SK-N-SH (cell line): ENCODE data around the gene CTCFL. TPM values are rescaled to one million over a fixed set of nuclear protein-coding genes. Genes with fewer than 3 reads are reported as not detected.

Source experiments
- CTCF ChIA-PET: fragments of 300-600, 350-600 bp; formaldehyde crosslinking; extraction: SDS; loops from one replicate; lab custom pipeline; 2021; lab: Yijun Ruan, JAX
- POLR2A ChIA-PET: fragments of 350-600 bp; sonication (Branson Sonifier 250); formaldehyde crosslinking; extraction: SDS; loops from one replicate; lab custom pipeline; 2020; ENCODE audit warnings: antibody characterized with exemption, inconsistent platforms; lab: Yijun Ruan, JAX
- DNase-seq: peaks from one replicate; pipeline ENCODE4 v3.0.0; 2012
- H2AFZ ChIP-seq: fragments of 200-600 bp; sonication (generic); 2 replicates; pipeline ENCODE4 v1.8.1; 2016; ENCODE audit warnings: antibody characterized with exemption, mild to moderate bottlenecking, low read depth
- H3F3A ChIP-seq: fragments of 200-600 bp; sonication (generic); replicated peaks from 2 replicates; pipeline ENCODE3; 2016; ENCODE audit warnings: antibody characterized with exemption, mild to moderate bottlenecking; ENCODE audit not compliant: insufficient read depth
- H3K27ac ChIP-seq, 2 experiments: fragments of 200-500 bp in 1 of 2; fragments of 200-600 bp in 1 of 2; sonication (Bioruptor generic) in 1 of 2; sonication (generic), shearing (Covaris generic) in 1 of 2; 2 replicates each; pipeline versions ENCODE4 v1.5.1 to v1.6.1; 2014 to 2016; ENCODE audit warnings: low read depth in 2 of 2, inconsistent platforms in 1 of 2, low read length in 1 of 2, mild to moderate bottlenecking in 1 of 2, mixed read lengths in 1 of 2
- H3K27me3 ChIP-seq: fragments of 200-600 bp; sonication (generic), shearing (Covaris generic); 2 replicates; pipeline ENCODE4 v1.6.1; 2016; ENCODE audit warnings: mixed run types; ENCODE audit not compliant: insufficient read depth
- H3K36me3 ChIP-seq, 2 experiments: fragments of 200-500 bp in 1 of 2; fragments of 200-600 bp in 1 of 2; sonication (Bioruptor generic) in 1 of 2; sonication (generic) in 1 of 2; replicated peaks in 1 of 2; 2 replicates each; pipeline versions ENCODE3 to v1.5.1; 2014 to 2016; ENCODE audit warnings: low read length in 1 of 2, mild to moderate bottlenecking in 1 of 2; ENCODE audit not compliant: insufficient read depth in 2 of 2, control insufficient read depth in 1 of 2
- H3K4me1 ChIP-seq, 2 experiments: fragments of 200-500 bp in 1 of 2; fragments of 200-600 bp in 1 of 2; sonication (Bioruptor generic) in 1 of 2; sonication (generic), shearing (Covaris generic) in 1 of 2; 2 replicates each; pipeline versions ENCODE4 v1.5.1 to v1.6.1; 2014 to 2016; ENCODE audit warnings: low read depth in 1 of 2, low read length in 1 of 2, mixed run types in 1 of 2; ENCODE audit not compliant: insufficient read depth in 2 of 2, control insufficient read depth in 1 of 2
- H3K4me2 ChIP-seq: fragments of 200-600 bp; sonication (generic), shearing (Covaris generic); 2 replicates; pipeline ENCODE4 v1.6.1; 2017; ENCODE audit warnings: mixed run types
- H3K4me3 ChIP-seq, 2 experiments: fragments of 200-500 bp in 1 of 2; fragments of 200-600 bp in 1 of 2; sonication (Bioruptor generic) in 1 of 2; sonication (generic), shearing (Covaris generic) in 1 of 2; 2 replicates each; pipeline versions ENCODE4 v1.5.1 to v1.8.1; 2014 to 2016; ENCODE audit warnings: low read depth in 2 of 2, inconsistent platforms in 1 of 2, low read length in 1 of 2, mild to moderate bottlenecking in 1 of 2, mixed read lengths in 1 of 2, moderate library complexity in 1 of 2
- H3K79me2 ChIP-seq: fragments of 200-600 bp; sonication (generic); 2 replicates; pipeline ENCODE4 v1.8.1; 2017; ENCODE audit warnings: mild to moderate bottlenecking; ENCODE audit not compliant: insufficient read depth
- H3K9ac ChIP-seq: fragments of 200-600 bp; sonication (generic); 2 replicates; pipeline ENCODE4 v1.6.1; 2017; ENCODE audit warnings: mixed run types
- H3K9me2 ChIP-seq: fragments of 200-600 bp; sonication (generic); 2 replicates; pipeline ENCODE4 v1.6.1; 2017; ENCODE audit warnings: mixed run types
- H3K9me3 ChIP-seq: fragments of 200-600 bp; sonication (generic); 2 replicates; pipeline ENCODE4 v1.6.1; 2017; ENCODE audit warnings: mixed run types, mild to moderate bottlenecking, moderate library complexity
- H4K20me1 ChIP-seq: fragments of 200-600 bp; sonication (generic); 2 replicates; pipeline ENCODE4 v1.6.1; 2017; ENCODE audit warnings: mild to moderate bottlenecking, mixed run types; ENCODE audit not compliant: insufficient read depth
- EP300 ChIP-seq, 2 experiments: IDR thresholded peaks; 2 replicates each; pipeline versions ENCODE4 v1.4.0 to v1.6.1; 2012; ENCODE audit warnings: borderline replicate concordance in 1 of 2, low read depth in 1 of 2, low read length in 1 of 2
- EZH2phosphoT487 ChIP-seq: fragments of 200-600 bp; sonication (generic); IDR thresholded peaks from 2 replicates; pipeline ENCODE4 v1.6.1; 2017; ENCODE audit warnings: low read depth, mixed run types, mild to moderate bottlenecking, antibody characterized with exemption, moderate library complexity, borderline replicate concordance
- FOSL2 ChIP-seq: IDR thresholded peaks from 2 replicates; pipeline ENCODE4 v1.4.0; 2012; ENCODE audit warnings: low read depth, mild to moderate bottlenecking, moderate library complexity, borderline replicate concordance
- FOXM1 ChIP-seq: IDR thresholded peaks from 2 replicates; pipeline ENCODE4 v1.4.0; 2012; ENCODE audit warnings: low read depth, mild to moderate bottlenecking
- GABPA ChIP-seq: IDR thresholded peaks from 2 replicates; pipeline ENCODE4 v1.4.0; 2012; ENCODE audit warnings: low read depth, mild to moderate bottlenecking
- GATA2 ChIP-seq: sonication (generic); formaldehyde crosslinking; IDR thresholded peaks from 2 replicates; pipeline ENCODE4 v1.5.0; 2020; ENCODE audit warnings: mild to moderate bottlenecking, missing genetic modification reagents
- MEF2A ChIP-seq: IDR thresholded peaks from 2 replicates; pipeline ENCODE4 v1.4.0; 2012; ENCODE audit warnings: low read depth, borderline replicate concordance
- NRF1 ChIP-seq: IDR thresholded peaks from 2 replicates; pipeline ENCODE4 v1.6.1; 2012; ENCODE audit warnings: low read depth, mild to moderate bottlenecking, low read length
- POLR2AphosphoS5 ChIP-seq: IDR thresholded peaks from 2 replicates; pipeline ENCODE4 v1.6.1; 2012; ENCODE audit warnings: low read depth, low read length
- TEAD4 ChIP-seq: IDR thresholded peaks from 2 replicates; pipeline ENCODE4 v1.4.0; 2012; ENCODE audit warnings: mild to moderate bottlenecking, borderline replicate concordance; ENCODE audit not compliant: insufficient read depth
- WGBS: methylation state at CpG from one replicate; pipeline ENCODE4 v1.1.6; 2017; ENCODE audit warnings: low lambda C conversion rate; 5-methylcytosine and 5-hydroxymethylcytosine counted together
- polyA plus RNA-seq, 3 experiments: library from polyadenylated mRNA; depleted of rRNA; stranded (reverse); fragments of >200 nt; gene quantifications; 2 replicates each; pipeline ENCODE4 v1.2.3, GENCODE V29; 2012
- TF ChIP-seq, protein P1 (sequence below): IDR thresholded peaks from 2 replicates; pipeline ENCODE4 v1.6.1; 2012; ENCODE audit warnings: mild to moderate bottlenecking, low read depth, low read length, moderate library complexity
- TF ChIP-seq, protein P2 (sequence below): IDR thresholded peaks from 2 replicates; pipeline ENCODE4 v1.4.0; 2012; ENCODE audit warnings: low read depth, borderline replicate concordance
- TF ChIP-seq, protein P3 (sequence below): fragments of 200-600 bp; sonication (generic); IDR thresholded peaks from 2 replicates; pipeline ENCODE4 v1.6.1; 2017; ENCODE audit warnings: antibody characterized with exemption, mild to moderate bottlenecking, moderate library complexity
- TF ChIP-seq, protein P4 (sequence below): IDR thresholded peaks from 2 replicates; pipeline ENCODE4; 2012
- TF ChIP-seq, protein P5 (sequence below): IDR thresholded peaks from 2 replicates; pipeline ENCODE4 v1.4.0; 2012; ENCODE audit warnings: low read depth, borderline replicate concordance
- TF ChIP-seq, protein P6 (sequence below): IDR thresholded peaks from 2 replicates; pipeline ENCODE4 v1.4.0; 2012; ENCODE audit warnings: low read depth

CTCFL gene
- polyA plus RNA-seq, 1 of the 3 experiments (the other 2 are of a cell fraction): not detected

DNA sequence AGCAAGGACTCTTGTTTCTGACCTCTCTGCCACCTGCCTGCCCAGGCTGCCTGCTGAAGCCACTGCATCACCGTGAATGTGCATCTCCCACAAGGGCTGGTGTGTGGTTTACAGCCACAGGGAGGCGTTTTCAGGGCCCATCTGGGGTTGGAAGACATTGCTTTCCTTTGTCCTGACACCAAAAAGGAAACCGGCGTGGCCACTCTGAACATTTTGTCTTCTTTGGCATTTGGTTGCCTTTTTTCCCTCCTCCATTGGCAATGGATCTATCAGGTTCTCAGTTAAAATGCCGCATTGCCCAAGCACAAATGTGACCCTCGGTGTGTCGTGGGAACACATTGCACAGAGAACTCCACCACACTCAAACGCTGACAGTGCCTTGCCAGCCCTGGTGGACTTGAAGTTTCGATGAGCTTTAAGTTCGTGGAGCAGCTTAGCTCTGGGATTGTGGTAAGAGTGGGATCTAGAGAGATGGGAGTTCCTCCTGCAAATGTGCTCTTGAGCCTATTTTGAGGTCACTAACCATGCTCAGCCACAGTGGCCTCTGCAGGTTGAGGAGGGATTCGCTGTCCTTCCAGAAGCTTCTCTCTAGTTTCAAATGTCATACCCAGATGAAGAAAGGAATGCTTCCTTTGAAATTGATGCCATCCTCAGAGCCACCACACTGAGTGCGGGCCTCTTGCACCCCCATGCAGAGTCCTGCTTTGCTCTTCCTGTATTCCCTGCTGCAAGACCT is 21.2 kb upstream of the CTCFL start:
- Histone ChIP-seq H3K4me3 (no peak overlapping the region), H3K27me3 (peaks cover 42% of the 10 kb centered on the region), H2AFZ (no peak overlapping the region), H3K27ac (no peak overlapping the region), H3K9me3 (no peaks in the 10 kb centered on the region), H3K36me3 (no peaks in the 10 kb centered on the region), H3K79me2 (no peaks in the 10 kb centered on the region), H3F3A (no peaks in the 10 kb centered on the region), H3K9ac (no peak overlapping the region), H3K4me2 (no peak overlapping the region), H4K20me1 (no peaks in the 10 kb centered on the region), H3K4me1 (peaks cover 0 to 5% of the 10 kb centered on the region in 2 experiments; a peak in 1 of 4 replicates), H3K9me2 (no peaks in the 10 kb centered on the region)
- no peak for DNase-seq
- ChIA-PET POLR2A (no interaction called here), CTCF (interaction anchor here (1.0 kb wide), 1 partner anchor 48 kb away, joined by 3 read pairs; no protein-coding TSS in a partner anchor)
- WGBS: 56% methylated on average over 12 of the region's 12 CpGs
- TF ChIP-seq FOSL2 (no peak), POLR2AphosphoS5 (no peak), NRF1 (no peak), EZH2phosphoT487 (no peak), EP300 (IDR thresholded peaks at IDR 0.05; ENCODE audit: borderline replicate concordance in 1 of 2, low read depth in 1 of 2, low read length in 1 of 2) (no peak), MEF2A (no peak), GATA2 (CRISPR knock-in tag) (no peak), TEAD4 (no peak), FOXM1 (no peak), GABPA (no peak)
- TF ChIP-seq, protein P1, sequence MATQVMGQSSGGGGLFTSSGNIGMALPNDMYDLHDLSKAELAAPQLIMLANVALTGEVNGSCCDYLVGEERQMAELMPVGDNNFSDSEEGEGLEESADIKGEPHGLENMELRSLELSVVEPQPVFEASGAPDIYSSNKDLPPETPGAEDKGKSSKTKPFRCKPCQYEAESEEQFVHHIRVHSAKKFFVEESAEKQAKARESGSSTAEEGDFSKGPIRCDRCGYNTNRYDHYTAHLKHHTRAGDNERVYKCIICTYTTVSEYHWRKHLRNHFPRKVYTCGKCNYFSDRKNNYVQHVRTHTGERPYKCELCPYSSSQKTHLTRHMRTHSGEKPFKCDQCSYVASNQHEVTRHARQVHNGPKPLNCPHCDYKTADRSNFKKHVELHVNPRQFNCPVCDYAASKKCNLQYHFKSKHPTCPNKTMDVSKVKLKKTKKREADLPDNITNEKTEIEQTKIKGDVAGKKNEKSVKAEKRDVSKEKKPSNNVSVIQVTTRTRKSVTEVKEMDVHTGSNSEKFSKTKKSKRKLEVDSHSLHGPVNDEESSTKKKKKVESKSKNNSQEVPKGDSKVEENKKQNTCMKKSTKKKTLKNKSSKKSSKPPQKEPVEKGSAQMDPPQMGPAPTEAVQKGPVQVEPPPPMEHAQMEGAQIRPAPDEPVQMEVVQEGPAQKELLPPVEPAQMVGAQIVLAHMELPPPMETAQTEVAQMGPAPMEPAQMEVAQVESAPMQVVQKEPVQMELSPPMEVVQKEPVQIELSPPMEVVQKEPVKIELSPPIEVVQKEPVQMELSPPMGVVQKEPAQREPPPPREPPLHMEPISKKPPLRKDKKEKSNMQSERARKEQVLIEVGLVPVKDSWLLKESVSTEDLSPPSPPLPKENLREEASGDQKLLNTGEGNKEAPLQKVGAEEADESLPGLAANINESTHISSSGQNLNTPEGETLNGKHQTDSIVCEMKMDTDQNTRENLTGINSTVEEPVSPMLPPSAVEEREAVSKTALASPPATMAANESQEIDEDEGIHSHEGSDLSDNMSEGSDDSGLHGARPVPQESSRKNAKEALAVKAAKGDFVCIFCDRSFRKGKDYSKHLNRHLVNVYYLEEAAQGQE: no peak
- TF ChIP-seq, protein P2, sequence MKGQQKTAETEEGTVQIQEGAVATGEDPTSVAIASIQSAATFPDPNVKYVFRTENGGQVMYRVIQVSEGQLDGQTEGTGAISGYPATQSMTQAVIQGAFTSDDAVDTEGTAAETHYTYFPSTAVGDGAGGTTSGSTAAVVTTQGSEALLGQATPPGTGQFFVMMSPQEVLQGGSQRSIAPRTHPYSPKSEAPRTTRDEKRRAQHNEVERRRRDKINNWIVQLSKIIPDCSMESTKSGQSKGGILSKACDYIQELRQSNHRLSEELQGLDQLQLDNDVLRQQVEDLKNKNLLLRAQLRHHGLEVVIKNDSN: no peak
- TF ChIP-seq, protein P3, sequence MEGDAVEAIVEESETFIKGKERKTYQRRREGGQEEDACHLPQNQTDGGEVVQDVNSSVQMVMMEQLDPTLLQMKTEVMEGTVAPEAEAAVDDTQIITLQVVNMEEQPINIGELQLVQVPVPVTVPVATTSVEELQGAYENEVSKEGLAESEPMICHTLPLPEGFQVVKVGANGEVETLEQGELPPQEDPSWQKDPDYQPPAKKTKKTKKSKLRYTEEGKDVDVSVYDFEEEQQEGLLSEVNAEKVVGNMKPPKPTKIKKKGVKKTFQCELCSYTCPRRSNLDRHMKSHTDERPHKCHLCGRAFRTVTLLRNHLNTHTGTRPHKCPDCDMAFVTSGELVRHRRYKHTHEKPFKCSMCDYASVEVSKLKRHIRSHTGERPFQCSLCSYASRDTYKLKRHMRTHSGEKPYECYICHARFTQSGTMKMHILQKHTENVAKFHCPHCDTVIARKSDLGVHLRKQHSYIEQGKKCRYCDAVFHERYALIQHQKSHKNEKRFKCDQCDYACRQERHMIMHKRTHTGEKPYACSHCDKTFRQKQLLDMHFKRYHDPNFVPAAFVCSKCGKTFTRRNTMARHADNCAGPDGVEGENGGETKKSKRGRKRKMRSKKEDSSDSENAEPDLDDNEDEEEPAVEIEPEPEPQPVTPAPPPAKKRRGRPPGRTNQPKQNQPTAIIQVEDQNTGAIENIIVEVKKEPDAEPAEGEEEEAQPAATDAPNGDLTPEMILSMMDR: no peak
- TF ChIP-seq, protein P4, sequence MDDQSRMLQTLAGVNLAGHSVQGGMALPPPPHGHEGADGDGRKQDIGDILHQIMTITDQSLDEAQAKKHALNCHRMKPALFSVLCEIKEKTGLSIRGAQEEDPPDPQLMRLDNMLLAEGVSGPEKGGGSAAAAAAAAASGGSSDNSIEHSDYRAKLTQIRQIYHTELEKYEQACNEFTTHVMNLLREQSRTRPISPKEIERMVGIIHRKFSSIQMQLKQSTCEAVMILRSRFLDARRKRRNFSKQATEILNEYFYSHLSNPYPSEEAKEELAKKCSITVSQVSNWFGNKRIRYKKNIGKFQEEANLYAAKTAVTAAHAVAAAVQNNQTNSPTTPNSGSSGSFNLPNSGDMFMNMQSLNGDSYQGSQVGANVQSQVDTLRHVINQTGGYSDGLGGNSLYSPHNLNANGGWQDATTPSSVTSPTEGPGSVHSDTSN: no peak
- TF ChIP-seq, protein P5, sequence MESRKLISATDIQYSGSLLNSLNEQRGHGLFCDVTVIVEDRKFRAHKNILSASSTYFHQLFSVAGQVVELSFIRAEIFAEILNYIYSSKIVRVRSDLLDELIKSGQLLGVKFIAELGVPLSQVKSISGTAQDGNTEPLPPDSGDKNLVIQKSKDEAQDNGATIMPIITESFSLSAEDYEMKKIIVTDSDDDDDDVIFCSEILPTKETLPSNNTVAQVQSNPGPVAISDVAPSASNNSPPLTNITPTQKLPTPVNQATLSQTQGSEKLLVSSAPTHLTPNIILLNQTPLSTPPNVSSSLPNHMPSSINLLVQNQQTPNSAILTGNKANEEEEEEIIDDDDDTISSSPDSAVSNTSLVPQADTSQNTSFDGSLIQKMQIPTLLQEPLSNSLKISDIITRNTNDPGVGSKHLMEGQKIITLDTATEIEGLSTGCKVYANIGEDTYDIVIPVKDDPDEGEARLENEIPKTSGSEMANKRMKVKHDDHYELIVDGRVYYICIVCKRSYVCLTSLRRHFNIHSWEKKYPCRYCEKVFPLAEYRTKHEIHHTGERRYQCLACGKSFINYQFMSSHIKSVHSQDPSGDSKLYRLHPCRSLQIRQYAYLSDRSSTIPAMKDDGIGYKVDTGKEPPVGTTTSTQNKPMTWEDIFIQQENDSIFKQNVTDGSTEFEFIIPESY: no peak
- TF ChIP-seq, protein P6, sequence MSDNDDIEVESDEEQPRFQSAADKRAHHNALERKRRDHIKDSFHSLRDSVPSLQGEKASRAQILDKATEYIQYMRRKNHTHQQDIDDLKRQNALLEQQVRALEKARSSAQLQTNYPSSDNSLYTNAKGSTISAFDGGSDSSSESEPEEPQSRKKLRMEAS: no peak
